GM23338 (cell line): ENCODE measurements around the gene MORN3. TPM values are rescaled to one million over a fixed set of nuclear protein-coding genes. Genes with fewer than 3 reads are reported as not detected.

Experiments
- ATAC-seq: fragments of 200-7000 bp; cut with Tn5 transposase; 3 replicates; pipeline ENCODE4 v1.9.1; 2020
- DNase-seq: peaks from one replicate; pipeline ENCODE4 v3.0.0-alpha.2; 2015; ENCODE audit warnings: low spot score
- H2AFZ ChIP-seq: fragments of 200-600 bp; sonication (generic); 2 replicates; pipeline ENCODE4 v1.8.0; 2016; ENCODE audit warnings: antibody characterized with exemption, mild to moderate bottlenecking, moderate library complexity
- H3F3A ChIP-seq: fragments of 200-600 bp; sonication (generic); replicated peaks from 2 replicates; pipeline ENCODE4 v1.8.0; 2017; ENCODE audit warnings: antibody characterized with exemption, mixed run types, low read depth
- H3K27ac ChIP-seq: fragments of 200-600 bp; sonication (generic); 2 replicates; pipeline ENCODE4 v1.6.1; 2016; ENCODE audit warnings: low read depth
- H3K27me3 ChIP-seq: fragments of 200-600 bp; sonication (generic); 2 replicates; pipeline ENCODE4 v1.8.0; 2016; ENCODE audit warnings: mild to moderate bottlenecking, mixed run types, moderate library complexity; ENCODE audit not compliant: insufficient read depth
- H3K36me3 ChIP-seq: fragments of 200-600 bp; sonication (generic); 2 replicates; pipeline ENCODE4 v1.8.0; 2016; ENCODE audit warnings: mild to moderate bottlenecking; ENCODE audit not compliant: insufficient read depth
- H3K4me1 ChIP-seq: fragments of 200-600 bp; sonication (generic); 2 replicates; pipeline ENCODE4 v1.8.0; 2016; ENCODE audit warnings: mild to moderate bottlenecking, moderate library complexity; ENCODE audit not compliant: insufficient read depth
- H3K4me2 ChIP-seq: fragments of 200-600 bp; sonication (generic); 2 replicates; pipeline ENCODE4 v1.7.1; 2017; ENCODE audit warnings: mixed run types
- H3K4me3 ChIP-seq: fragments of 200-600 bp; sonication (generic); 2 replicates; pipeline ENCODE4 v1.6.1; 2016; ENCODE audit warnings: mixed run types
- H3K79me2 ChIP-seq: fragments of 200-600 bp; sonication (generic); replicated peaks from 2 replicates; pipeline ENCODE4 v1.8.0; 2017; ENCODE audit warnings: mild to moderate bottlenecking; ENCODE audit not compliant: insufficient read depth
- H3K9me2 ChIP-seq: fragments of 200-600 bp; sonication (generic); 2 replicates; pipeline ENCODE4 v1.8.0; 2017; ENCODE audit not compliant: insufficient read depth
- H4K20me1 ChIP-seq: fragments of 200-600 bp; sonication (generic); replicated peaks from 2 replicates; pipeline ENCODE4 v1.8.0; 2017; ENCODE audit warnings: mild to moderate bottlenecking; ENCODE audit not compliant: insufficient read depth
- H3K27ac Mint-ChIP-seq: 2 replicates; pipeline ENCODE4 v1.8.0; 2020; ENCODE audit warnings: inconsistent platforms, mild to moderate bottlenecking, moderate library complexity, mixed read lengths
- H3K27me3 Mint-ChIP-seq: 3 replicates; pipeline ENCODE4 v1.8.0; 2022; ENCODE audit warnings: low read depth, mild to moderate bottlenecking, moderate library complexity, mixed read lengths, inconsistent platforms; ENCODE audit not compliant: insufficient read depth, poor library complexity
- H3K36me3 Mint-ChIP-seq: 3 replicates; pipeline ENCODE4 v1.8.0; 2021; ENCODE audit warnings: low read depth, mild to moderate bottlenecking, inconsistent platforms, moderate library complexity, mixed read lengths
- H3K4me1 Mint-ChIP-seq: 3 replicates; pipeline ENCODE4 v1.8.0; 2020; ENCODE audit warnings: mild to moderate bottlenecking, inconsistent platforms, mixed read lengths
- H3K4me3 Mint-ChIP-seq: 3 replicates; pipeline ENCODE4 v1.8.0; 2021; ENCODE audit warnings: moderate library complexity, mild to moderate bottlenecking, inconsistent platforms, mixed read lengths
- H3K9me3 Mint-ChIP-seq: 3 replicates; pipeline ENCODE4 v1.8.0; 2020; ENCODE audit warnings: moderate library complexity, mild to moderate bottlenecking, inconsistent platforms, mixed read lengths
- JUNB ChIP-seq: IDR thresholded peaks from one replicate; pipeline ENCODE4 v1.6.1; 2016; ENCODE audit warnings: antibody characterized with exemption; ENCODE audit not compliant: unreplicated experiment
- ZNF114 ChIP-seq: fragments of 250-450 bp; sonication (Bioruptor Pico); IDR thresholded peaks from 2 replicates; pipeline ENCODE4 v1.5.0; 2020; ENCODE audit warnings: mild to moderate bottlenecking, moderate library complexity
- polyA plus RNA-seq: library from polyadenylated mRNA; unstranded; fragments of >200 nt; fragmentation: Nextera tagmentation; extraction: Ambion mirVana; gene quantifications from 2 replicates; pipeline ENCODE4 v1.2.1, GENCODE V29; 2016
- total RNA-seq: library from RNA; depleted of rRNA; stranded (reverse); fragments of >200 nt; shearing (Covaris generic); gene quantifications from 2 replicates; pipeline ENCODE4 v1.2.3, GENCODE V29; 2014
- TF ChIP-seq, protein P1 (sequence below): fragments of 250-450 bp; sonication (Bioruptor Pico); IDR thresholded peaks from 2 replicates; pipeline ENCODE4 v1.5.0; 2020; ENCODE audit warnings: mild to moderate bottlenecking, moderate library complexity
- TF ChIP-seq, protein P2 (sequence below): IDR thresholded peaks from one replicate; pipeline ENCODE4 v1.6.1; 2018; ENCODE audit warnings: antibody characterized with exemption; ENCODE audit not compliant: unreplicated experiment

MORN3 gene
- total and polyA plus RNA-seq, 2 experiments from 2014 or later = 0.14 to 0.36 TPM

DNA sequence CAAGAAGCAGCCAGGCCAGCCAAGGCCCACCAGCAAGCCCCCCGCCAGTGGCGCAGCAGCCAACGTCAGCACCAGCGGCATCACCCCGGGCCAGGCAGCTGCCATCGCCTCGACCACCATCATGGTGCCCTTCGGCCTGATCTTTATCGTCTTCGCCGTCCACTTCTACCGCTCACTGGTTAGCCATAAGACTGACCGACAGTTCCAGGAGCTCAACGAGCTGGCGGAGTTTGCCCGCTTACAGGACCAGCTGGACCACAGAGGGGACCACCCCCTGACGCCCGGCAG, 28.2 kb downstream of the MORN3 start (continued):
- TF ChIP-seq, protein P1, sequence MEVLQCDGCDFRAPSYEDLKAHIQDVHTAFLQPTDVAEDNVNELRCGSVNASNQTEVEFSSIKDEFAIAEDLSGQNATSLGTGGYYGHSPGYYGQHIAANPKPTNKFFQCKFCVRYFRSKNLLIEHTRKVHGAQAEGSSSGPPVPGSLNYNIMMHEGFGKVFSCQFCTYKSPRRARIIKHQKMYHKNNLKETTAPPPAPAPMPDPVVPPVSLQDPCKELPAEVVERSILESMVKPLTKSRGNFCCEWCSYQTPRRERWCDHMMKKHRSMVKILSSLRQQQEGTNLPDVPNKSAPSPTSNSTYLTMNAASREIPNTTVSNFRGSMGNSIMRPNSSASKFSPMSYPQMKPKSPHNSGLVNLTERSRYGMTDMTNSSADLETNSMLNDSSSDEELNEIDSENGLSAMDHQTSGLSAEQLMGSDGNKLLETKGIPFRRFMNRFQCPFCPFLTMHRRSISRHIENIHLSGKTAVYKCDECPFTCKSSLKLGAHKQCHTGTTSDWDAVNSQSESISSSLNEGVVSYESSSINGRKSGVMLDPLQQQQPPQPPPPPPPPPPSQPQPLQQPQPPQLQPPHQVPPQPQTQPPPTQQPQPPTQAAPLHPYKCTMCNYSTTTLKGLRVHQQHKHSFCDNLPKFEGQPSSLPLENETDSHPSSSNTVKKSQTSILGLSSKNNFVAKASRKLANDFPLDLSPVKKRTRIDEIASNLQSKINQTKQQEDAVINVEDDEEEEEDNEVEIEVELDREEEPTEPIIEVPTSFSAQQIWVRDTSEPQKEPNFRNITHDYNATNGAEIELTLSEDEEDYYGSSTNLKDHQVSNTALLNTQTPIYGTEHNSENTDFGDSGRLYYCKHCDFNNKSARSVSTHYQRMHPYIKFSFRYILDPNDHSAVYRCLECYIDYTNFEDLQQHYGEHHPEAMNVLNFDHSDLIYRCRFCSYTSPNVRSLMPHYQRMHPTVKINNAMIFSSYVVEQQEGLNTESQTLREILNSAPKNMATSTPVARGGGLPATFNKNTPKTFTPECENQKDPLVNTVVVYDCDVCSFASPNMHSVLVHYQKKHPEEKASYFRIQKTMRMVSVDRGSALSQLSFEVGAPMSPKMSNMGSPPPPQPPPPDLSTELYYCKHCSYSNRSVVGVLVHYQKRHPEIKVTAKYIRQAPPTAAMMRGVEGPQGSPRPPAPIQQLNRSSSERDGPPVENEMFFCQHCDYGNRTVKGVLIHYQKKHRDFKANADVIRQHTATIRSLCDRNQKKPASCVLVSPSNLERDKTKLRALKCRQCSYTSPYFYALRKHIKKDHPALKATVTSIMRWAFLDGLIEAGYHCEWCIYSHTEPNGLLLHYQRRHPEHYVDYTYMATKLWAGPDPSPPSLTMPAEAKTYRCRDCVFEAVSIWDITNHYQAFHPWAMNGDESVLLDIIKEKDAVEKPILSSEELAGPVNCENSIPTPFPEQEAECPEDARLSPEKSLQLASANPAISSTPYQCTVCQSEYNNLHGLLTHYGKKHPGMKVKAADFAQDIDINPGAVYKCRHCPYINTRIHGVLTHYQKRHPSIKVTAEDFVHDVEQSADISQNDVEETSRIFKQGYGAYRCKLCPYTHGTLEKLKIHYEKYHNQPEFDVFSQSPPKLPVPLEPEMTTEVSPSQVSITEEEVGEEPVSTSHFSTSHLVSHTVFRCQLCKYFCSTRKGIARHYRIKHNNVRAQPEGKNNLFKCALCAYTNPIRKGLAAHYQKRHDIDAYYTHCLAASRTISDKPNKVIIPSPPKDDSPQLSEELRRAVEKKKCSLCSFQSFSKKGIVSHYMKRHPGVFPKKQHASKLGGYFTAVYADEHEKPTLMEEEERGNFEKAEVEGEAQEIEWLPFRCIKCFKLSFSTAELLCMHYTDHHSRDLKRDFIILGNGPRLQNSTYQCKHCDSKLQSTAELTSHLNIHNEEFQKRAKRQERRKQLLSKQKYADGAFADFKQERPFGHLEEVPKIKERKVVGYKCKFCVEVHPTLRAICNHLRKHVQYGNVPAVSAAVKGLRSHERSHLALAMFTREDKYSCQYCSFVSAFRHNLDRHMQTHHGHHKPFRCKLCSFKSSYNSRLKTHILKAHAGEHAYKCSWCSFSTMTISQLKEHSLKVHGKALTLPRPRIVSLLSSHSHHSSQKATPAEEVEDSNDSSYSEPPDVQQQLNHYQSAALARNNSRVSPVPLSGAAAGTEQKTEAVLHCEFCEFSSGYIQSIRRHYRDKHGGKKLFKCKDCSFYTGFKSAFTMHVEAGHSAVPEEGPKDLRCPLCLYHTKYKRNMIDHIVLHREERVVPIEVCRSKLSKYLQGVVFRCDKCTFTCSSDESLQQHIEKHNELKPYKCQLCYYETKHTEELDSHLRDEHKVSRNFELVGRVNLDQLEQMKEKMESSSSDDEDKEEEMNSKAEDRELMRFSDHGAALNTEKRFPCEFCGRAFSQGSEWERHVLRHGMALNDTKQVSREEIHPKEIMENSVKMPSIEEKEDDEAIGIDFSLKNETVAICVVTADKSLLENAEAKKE = no peak
- no peak for TF ChIP-seq ZNF114 (CRISPR knock-in tag)

DNA sequence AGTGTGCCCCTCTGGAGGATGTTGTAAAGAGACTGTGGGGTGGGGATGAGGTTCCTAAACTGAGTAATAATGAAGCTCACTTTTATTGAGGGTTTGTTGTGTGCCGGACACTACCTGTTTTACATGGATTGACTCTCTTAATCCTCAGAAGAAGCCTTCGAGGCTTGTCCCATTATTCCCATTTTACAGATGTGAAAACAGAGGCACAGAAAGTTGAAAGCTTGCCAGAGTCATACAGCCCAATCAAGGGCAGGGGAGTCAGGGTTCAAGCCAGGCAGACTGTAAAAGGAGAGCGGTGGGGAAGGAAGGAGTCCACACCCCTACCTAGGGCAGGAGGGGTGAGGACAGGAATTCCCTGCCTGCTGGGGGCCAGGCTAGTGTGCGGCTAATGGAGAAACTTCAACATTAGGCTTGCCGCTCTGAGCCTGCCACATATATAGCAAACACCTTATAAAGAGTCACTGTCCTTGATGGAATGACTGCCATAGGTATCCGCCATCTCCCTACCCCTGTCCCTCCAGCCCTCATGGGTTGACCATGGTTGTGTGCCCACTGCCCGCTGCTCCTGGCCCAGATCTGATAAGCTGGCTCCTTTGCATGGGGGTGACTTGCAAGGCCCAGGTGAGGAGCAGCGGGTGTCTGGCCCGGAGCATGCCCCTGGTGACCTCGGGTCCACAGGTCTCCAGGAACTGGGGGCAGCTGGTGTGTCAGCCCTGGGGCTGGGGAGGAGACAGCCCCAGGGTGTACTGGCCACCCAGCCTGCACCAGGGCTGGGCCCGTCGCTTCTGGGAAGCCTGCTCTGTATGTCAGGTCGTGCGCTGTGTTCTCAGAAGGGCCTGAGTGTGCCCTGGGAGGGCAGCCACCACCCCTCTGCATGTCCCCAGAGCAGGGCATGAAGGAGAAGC, 30.9 kb downstream of the MORN3 start:
- ATAC-seq (no peak), DNase-seq (no peak)
- Histone ChIP-seq H3K27me3 (no peaks in the 10 kb centered on the region), H4K20me1 (peaks cover 28% of the 10 kb centered on the region), H3K4me2 (no peak overlapping the region), H3K4me3 (no peak overlapping the region), H3K27ac (no peak overlapping the region), H3K36me3 (peaks cover 12% of the 10 kb centered on the region; the same call in 1 of the 2 replicates), H3K79me2 (peaks cover 57% of the 10 kb centered on the region), H3K9me2 (no peaks in the 10 kb centered on the region), H3F3A (peaks cover 7% of the 10 kb centered on the region; the same call in 1 of the 2 replicates), H3K4me1 (peaks cover 5% of the 10 kb centered on the region; the same call in 1 of the 2 replicates), H2AFZ (no peak overlapping the region)
- Mint-ChIP-seq H3K36me3 (peaks cover 32% of the 10 kb centered on the region), H3K4me3 (no peak overlapping the region), H3K4me1 (peaks cover 10% of the 10 kb centered on the region), H3K27me3 (peaks cover 13% of the 10 kb centered on the region), H3K9me3 (no peaks in the 10 kb centered on the region; the same call in 2 of the 3 replicates), H3K27ac (peak overlapping the region; percentile 40; the same call in 1 of the 2 replicates)
- TF ChIP-seq, protein P1 = no peak
- TF ChIP-seq, protein P2, sequence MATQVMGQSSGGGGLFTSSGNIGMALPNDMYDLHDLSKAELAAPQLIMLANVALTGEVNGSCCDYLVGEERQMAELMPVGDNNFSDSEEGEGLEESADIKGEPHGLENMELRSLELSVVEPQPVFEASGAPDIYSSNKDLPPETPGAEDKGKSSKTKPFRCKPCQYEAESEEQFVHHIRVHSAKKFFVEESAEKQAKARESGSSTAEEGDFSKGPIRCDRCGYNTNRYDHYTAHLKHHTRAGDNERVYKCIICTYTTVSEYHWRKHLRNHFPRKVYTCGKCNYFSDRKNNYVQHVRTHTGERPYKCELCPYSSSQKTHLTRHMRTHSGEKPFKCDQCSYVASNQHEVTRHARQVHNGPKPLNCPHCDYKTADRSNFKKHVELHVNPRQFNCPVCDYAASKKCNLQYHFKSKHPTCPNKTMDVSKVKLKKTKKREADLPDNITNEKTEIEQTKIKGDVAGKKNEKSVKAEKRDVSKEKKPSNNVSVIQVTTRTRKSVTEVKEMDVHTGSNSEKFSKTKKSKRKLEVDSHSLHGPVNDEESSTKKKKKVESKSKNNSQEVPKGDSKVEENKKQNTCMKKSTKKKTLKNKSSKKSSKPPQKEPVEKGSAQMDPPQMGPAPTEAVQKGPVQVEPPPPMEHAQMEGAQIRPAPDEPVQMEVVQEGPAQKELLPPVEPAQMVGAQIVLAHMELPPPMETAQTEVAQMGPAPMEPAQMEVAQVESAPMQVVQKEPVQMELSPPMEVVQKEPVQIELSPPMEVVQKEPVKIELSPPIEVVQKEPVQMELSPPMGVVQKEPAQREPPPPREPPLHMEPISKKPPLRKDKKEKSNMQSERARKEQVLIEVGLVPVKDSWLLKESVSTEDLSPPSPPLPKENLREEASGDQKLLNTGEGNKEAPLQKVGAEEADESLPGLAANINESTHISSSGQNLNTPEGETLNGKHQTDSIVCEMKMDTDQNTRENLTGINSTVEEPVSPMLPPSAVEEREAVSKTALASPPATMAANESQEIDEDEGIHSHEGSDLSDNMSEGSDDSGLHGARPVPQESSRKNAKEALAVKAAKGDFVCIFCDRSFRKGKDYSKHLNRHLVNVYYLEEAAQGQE = no peak
- no peak for TF ChIP-seq JUNB
